ENCODE measurements around the gene NPTXR.

The NPTXR gene

GRCh38 chr22:38850941-38851849 lies 7.4 kb upstream of the NPTXR start:
- no peak for DNase-seq

DNA sequence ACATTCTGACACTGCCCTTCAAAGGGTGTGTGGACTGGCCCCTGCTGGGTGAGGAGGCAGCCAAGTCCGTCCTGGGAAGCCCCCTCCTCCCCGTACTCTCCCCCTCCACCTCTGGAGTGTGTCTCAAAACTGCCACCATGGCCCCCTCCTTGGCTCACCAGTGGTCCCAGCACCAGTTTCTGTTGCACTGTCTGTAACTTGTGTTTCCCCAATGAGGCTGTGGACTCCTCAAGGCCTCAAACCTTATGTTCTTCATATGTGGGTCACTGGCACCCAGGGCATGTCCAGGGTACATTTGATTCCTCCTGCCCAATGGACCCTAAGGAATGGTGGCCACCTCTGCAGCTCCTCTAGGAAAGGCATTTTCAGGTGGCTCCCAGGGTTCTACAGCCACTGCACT lies 6.6 kb upstream of the NPTXR start:
- DNase-seq, result no peak

- no peak for DNase-seq
Measured at GRCh38 chr22:38849811-38850210, 6.0 kb upstream of the NPTXR start.

DNA sequence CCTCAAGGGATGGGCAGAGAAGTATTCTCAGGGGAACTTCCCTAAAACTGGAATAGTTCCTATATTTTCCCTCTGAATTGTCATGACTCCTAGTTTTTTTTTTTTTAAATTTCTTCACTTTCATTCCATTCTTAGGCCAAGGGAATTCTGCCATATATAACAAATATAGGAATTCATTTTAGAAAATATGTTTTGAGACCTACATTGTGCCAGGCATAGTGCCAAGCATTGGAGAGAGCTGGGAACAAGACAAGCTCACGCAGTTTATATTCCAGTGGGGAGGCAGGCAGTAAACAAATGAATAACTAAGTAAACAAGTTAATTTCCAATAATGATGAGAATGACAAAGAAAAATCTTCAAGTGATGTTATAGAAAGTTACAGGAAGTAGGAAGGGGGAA lies 2.6 kb upstream of the NPTXR start:
- no peak for DNase-seq

GRCh38 chr22:38845004-38845740 lies 1.3 kb upstream of the NPTXR start:
- DNase-seq, result no peak

- DNase-seq, result no peak
Measured at GRCh38 chr22:38844315-38845003, 631 bp upstream of the NPTXR start.

GRCh38 chr22:38843201-38843656 lies 599 bp downstream of the NPTXR start:
- DNase-seq, result no peak

GRCh38 chr22:38842512-38843200 lies 1.2 kb downstream of the NPTXR start:
- no peak for DNase-seq

GRCh38 chr22:38841635-38842034 lies 2.2 kb downstream of the NPTXR start:
- no peak for DNase-seq

GRCh38 chr22:38841211-38841610 lies 2.6 kb downstream of the NPTXR start:
- no peak for DNase-seq

DNA sequence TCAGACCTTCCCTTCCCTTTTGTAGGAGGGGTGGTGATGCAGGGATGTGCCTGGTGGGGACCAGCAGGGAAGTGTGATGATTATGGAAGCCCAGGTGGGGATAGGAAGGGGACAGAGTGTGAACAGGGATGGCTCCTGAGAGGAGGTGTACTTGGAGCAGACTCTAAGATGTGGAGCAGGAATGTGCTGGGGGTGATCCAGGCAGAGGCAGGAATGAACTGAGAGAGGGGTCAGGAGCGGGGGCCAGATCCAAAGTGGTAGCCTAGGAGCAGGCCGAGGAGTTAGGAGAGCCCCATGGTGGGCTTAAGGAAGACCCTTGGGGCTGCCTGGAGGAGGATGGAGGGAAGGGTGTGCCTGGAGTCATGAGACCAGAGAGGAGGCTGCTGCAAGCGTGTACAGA lies 3.7 kb downstream of the NPTXR start:
- no peak for DNase-seq

DNA sequence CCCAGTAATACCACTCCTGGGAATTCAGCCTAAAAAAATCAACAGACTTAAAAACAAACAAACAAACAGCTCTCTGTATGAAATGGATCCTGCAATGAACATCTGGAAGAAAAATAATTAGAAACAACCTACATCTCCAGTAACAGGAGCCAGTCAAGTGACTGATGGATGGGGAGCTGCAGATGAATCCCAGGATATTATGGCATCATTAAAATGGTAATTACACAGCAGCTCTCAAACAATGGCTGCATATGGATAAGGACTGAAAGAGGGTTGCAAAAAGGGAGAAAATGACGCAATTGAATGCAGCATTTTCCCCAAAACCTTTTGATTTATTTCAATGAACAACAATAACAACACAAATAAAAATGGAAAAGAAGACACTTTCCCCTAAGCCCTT lies 4.1 kb downstream of the NPTXR start:
- DNase-seq, result no peak

GRCh38 chr22:38837414-38837928 lies 6.4 kb downstream of the NPTXR start:
- no peak for DNase-seq

- no peak for DNase-seq
Measured at GRCh38 chr22:38835888-38836301, 7.9 kb downstream of the NPTXR start.

DNA sequence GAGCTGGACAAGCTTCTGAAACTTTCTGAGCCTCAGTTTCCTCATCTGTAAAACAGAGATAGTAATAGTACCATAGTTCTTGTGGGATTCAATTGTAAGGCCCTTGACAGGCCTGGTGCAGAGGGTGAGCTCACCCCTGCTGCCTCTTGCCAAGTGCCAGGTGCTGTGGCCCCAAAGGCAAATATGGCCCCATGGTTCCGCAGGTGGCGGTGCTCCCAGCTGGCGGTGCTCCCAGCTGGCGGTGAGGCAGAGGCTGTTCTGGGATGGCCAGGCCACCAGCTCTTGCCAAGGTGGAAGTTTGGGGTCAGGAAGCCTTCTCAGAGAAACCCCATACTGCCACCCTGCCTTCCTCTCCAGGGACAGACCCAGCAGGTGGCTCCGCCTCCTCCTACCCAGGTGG lies 8.8 kb downstream of the NPTXR start:
- DNase-seq, result no peak

GRCh38 chr22:38834215-38834953 lies 9.4 kb downstream of the NPTXR start:
- DNase-seq, result no peak

DNA sequence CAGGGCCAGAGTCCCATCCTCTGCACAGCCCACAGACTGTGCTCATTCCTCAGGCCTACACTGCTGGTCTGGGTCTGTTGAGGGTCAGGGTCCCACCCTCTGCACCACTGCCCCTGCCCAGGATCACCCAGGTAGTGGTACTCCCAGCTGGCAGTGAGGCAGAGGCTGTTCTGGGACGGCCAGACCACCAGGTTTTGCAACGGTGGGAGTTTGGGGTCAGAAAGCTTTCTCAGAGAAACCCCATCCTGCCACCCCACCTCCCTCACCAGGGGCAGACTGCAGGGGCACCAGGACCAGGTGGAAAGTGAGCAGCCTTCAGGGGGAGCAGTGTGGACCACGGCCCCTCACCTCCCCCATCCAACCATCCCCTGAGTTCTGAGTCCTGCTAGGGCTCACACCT lies 10.8 kb downstream of the NPTXR start:
- no peak for DNase-seq

DNA sequence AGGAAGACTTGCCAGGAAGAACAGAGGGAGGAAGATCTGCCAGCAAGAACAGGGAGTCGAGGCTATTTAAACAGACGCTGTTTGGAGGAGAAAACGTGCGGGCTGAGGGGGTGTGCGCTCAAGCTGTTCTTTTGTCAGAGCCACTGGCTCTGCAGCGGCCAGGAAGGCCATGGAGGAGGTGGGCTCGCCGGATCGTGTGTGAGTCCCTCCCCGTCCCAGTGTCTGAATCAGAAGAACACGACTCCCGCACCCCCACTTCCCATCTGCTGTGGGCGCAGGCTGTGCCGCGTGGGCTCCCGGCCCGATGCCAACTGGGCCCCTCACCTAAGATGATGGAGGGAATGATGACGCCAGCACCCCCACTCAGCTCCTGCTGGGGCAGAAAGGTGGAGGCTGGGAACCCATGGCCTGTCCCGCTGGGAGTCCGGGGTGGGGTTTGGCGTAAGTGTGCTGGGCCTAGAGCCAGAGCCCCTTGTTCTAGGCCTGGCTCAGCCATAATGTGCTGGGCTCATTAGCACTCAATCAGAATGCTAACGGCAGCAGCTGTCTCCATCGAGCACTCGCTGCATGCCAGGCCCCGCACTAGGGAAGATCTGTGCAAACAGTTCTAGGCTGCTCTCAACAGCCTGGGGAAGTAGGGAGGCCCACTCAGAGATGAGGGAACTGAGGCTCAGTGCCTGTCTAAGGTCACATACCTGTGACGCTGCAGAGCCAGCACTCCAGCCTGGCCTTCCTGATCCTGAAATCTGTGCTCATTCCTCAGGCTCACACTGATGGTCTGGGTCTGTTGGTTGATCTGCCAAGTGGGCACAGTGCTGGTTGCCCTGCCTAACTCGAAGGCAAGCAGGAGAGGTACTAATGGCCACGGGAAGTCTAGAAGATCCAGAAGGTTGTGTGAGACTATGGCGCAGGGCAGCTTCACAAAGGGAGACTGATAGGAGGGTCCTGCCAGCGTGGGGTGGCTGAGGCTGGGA lies 11.5 kb downstream of the NPTXR start:
- no peak for DNase-seq

DNA sequence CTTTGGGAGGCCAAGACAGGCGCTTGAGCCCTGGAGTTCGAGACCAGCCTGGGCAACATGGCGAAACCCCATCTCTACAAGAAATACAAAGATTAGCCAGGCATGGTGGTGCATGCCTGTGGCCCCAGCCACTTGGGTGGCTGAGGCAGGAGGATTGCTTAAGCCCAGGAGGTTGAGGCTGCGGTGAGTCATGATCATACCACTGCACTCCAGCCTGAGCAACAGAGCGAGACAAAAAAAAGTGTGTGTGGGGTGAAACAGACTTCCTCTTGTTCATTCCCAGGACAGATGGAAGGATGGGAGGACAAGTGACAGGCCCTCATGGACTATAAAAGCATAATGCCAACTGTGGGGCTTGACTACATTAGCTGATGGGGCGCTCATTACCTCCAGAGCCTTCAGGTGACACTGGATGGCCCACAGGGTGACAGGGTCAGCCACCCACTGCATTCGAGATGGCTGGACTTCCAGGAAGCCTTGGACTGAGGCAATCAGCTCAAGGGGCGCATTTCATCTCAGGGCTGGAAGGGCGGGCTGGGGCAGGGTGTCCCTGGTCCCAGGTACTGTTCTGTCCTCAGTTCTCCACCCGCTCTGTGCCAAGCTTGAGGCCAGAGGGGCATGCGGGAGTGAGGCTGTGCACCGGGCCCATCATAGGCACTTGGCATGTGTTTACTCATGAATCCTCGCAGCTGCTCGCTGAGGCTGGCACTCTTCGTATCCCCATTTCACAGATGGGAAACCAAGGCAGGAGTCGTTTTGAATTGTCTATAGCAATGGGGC lies 12.5 kb downstream of the NPTXR start:
- no peak for DNase-seq

- no peak for DNase-seq
Measured at GRCh38 chr22:38830845-38831108, 13.1 kb downstream of the NPTXR start.
